GM18507 (cell line): ENCODE results near the gene BRD3.

Experiments
- DNase-seq: peaks from one replicate; pipeline ENCODE4 v3.0.0; 2011; ENCODE audit warnings: low read depth; ENCODE audit not compliant: insufficient read length; ENCODE audit errors: extremely low spot score
- FAIRE-seq: peaks from 2 replicates; lab custom pipeline; 2011; peaks lifted over from hg19 to GRCh38; lab: Jason Lieb, UNC

The BRD3 gene

GRCh38 chr9:134056483-134057306 lies 11.1 kb downstream of the BRD3 start:
- DNase-seq (no peak), FAIRE-seq (no peak)

- no peak for DNase-seq
Measured at GRCh38 chr9:134055981-134056461, 11.8 kb downstream of the BRD3 start.

GRCh38 chr9:134054891-134055811 lies 12.7 kb downstream of the BRD3 start:
- FAIRE-seq (no peak), DNase-seq (no peak)

More at GRCh38 chr9:134055981-134056461, 11.8 kb downstream of the BRD3 start:
- no peak for FAIRE-seq

DNA sequence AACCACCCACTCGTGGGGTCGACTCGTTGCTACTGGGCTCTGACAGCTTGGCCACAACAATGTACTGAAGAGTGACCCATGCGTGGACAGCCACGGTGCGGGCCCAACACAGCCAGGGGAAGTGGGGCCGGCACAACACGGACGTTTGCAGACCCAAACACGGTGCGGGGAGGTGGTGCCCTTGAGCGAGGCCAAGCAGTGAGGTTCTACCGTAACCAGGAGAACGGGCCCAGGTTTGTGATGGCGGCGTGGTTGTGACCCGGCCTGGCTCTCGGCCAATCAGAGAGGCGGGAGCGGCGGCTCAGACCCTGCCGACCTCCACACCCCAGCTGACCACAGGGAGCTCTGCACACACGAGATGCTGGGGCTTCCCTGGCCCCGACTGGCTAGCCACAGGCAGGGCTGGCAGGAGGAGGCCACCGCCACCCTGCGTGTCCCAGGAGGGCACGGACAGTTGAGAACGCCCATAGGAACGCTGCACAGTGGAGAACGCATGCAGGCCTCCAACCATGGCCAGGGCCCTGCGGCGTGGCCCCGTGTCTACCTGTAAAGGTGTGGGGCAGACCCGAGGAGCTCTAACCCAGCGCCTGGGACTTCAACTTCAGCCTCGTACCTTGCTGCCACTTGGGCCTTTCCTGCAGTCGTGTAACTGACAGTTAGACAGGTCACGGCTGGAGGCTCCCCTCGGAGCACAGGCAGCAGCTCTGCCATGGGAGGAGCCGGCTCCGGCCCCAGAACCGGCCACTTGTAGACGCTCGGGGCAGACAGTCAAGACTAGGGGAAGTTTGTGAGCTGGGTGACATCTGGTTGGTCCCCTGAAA lies 13.7 kb downstream of the BRD3 start:
- DNase-seq (no peak), FAIRE-seq (no peak)

DNA sequence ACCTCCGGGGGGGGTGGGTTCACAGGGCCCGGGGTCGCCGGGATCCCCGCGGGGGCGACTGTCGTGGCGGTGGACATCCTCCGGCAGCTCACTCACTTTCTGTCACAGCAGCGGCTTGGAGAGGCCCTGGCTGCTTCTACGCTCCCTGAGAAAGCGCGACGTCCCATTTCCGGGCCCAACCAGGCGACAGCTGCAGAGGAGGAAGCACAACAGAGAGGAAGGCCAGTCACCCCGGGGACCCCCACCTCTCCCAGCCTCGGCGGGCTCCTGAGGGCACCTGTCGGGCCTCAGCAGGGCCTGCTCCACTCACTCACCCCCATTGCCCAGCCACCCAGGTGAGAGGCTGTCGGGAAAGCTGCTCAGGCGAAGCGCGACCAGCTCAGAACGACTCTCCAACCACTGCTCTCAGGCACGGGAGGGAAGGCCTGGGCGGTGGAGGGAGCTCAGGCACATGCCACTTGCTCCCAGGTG lies 14.4 kb downstream of the BRD3 start:
- no peak for DNase-seq
- FAIRE-seq: no peak

GRCh38 chr9:134052941-134053340 lies 14.9 kb downstream of the BRD3 start:
- no peak for FAIRE-seq
- DNase-seq: no peak

DNA sequence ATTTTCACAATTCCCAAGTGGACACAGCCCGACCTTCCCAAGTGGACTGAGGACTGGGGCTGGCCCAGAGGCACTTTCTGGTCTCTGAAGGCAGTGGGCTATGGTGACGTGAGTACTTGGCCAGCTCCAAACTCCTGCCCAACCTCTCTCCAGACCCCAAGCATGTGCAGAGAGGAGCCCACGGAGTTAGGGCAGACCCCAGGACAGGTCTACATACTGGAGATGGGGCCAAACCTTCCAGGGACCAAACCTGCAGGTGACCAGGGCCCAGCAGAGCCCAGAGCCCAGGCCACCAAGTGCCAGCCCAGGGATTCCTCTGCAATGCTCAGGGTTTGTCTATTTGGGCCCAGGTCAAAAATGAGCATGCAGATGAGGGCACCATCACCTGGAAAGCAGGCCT lies 15.3 kb downstream of the BRD3 start:
- FAIRE-seq (no peak), DNase-seq (no peak)

DNA sequence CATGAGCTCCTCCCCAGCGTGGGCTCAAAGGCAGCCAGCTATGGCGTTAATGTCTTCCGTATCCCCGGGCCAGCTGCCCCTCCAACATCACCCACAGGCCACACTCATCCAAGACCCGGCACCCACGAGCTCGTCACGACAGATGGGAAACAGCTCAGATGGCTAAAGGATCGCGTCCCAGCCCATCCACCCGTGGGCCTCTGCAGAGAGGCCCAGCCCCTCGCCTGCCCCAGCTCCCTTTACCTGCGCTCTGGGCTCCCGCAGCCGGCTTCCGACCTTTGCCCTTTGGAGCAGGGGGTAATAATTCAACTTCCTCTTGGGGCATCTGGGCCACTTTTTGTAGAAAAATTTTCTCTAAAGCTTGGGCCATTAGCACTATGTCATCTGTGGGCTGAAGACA lies 16.5 kb downstream of the BRD3 start:
- DNase-seq (no peak), FAIRE-seq (no peak)

- DNase-seq (no peak), FAIRE-seq (no peak)
Measured at GRCh38 chr9:134050726-134051125, 17.1 kb downstream of the BRD3 start.

GRCh38 chr9:134049772-134050588 lies 17.8 kb downstream of the BRD3 start:
- DNase-seq (no peak), FAIRE-seq (no peak)

GRCh38 chr9:134049236-134049635 lies 18.6 kb downstream of the BRD3 start:
- no peak for DNase-seq
- no peak for FAIRE-seq

- FAIRE-seq (no peak), DNase-seq (no peak)
Measured at GRCh38 chr9:134048582-134048968, 19.3 kb downstream of the BRD3 start.

DNA sequence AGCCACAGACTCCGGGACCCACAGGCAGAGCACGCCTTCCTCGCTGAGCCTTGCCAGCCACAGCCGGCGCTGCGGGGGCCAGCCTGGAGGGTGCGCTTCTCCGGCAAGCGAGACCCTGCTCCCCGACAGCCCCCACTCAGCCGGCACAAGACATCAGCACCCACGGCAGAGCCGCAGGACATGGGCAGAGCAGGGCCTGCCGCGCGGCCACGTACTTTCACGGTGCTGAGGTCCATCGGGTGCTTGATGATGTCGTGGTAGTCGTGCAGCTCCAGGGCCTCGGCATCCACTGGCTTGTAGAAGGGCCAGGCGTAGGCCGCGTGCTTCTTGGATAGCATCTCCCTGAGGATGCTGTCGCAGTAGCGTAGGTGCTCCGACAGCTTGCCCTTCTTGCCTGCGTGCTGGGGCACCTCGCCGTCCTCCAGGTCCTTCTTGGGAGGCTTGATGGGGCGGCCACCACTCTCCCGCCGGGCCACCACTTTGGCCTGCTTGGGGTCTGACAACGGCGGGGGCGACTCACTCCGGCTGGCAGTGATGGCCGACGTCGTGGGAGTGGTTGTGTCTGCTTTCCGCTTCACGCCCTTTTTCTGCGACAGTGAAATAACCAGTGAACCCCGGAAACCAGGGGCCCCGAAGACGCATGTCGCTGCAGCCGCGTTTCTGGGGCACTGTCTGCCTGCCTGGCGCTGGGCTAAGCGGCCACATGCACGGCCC lies 19.8 kb downstream of the BRD3 start:
- DNase-seq (no peak), FAIRE-seq (no peak)

DNA sequence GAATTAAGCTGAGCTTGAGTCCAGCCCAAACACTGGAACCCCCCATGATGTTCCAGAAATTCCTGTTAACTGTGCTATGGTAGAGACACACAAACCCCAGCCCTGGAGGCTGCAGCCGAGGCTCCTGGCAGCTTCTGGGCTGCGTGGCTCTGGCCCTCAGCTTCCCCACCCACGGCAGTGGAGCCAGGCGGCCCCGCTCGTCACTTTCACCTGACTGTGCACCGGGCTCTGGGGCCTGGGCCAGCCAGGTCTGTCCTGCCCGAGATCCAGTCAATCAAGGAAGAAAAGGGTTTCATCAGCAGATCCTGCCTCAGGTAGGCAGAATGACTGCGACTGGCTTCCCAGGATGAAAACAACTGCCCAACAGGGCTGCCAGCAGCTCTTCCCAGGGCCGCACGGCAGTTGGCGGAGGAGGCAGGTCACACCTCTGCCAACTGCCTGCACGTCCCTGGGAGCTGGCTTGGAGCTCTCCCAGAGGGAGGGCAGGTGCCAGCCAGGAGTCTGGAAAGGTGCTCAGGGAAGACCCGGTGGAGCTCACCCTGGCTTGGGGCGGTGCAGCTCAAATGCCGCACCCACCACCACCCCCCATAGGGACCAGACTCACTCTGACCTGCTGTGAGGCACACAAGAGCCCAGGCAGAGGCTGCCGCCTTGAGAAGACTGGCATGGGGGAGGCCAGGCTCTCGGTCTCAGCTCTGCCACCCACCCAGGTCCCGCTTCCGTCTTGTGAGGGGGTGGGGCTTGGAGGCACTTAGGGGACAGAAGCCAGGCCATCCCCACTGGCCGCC lies 20.7 kb downstream of the BRD3 start:
- no peak for FAIRE-seq

GRCh38 chr9:134045841-134046544 lies 21.8 kb downstream of the BRD3 start:
- FAIRE-seq (no peak), DNase-seq (no peak)

More for the DNA sequence above, 20.7 kb downstream of the BRD3 start:
- DNase-seq: no peak

DNA sequence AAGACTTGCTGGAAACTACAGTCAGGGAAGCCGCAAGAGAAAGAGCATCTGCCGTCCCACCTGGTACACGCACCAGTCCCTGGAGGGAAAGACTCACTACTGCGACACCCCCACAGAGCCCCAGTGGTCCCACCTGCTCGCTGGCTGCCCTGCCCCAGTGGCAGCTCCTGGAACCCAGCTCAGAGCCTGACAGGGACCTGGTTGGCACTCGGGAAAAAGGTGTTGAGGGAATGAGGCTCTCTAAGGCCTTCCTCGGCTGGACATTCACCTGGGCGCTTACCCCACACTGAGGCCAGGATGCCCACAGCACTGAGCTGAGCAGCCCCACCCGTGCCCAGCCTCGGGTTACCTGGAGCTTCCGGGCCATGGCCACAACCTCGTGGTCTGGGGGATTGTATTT lies 22.9 kb downstream of the BRD3 start:
- no peak for DNase-seq
- no peak for FAIRE-seq

DNA sequence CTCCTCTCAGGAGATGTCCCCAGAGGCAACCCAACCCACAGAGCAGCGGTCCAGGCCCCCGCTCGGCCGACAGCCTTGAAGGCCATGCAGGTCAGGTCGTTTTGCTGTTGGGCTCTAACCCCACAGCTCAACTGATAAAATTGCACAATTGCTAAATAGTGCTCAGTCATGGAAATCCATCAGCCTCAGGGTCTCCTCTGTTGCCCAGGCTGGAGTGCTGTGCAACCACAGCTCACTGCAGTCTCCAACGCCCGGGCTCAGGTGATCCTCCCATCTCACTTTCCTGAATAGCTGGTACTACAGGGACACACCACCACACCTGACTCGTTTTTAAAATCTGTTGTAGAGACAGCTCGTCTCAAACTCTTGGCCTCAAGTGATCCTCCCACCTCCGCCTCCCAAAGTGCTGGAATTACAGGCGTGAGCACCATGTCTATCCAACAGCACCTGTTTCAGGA lies 24.3 kb downstream of the BRD3 start:
- no peak for DNase-seq
- no peak for FAIRE-seq
